ENCODE measurements around the gene CACNA1G. TPM values are rescaled to one million over a fixed set of nuclear protein-coding genes. Genes with fewer than 3 reads are reported as not detected.

CACNA1G gene
- total and polyA plus RNA-seq, 2 donors (not counting 1 experiment from before 2014, with no cell fraction given): 0.08 to 0.99 TPM

GRCh38 chr17:50540560-50541401, 19.7 kb upstream of the CACNA1G start:
- H3K9ac ChIP-seq (ENCODE audit: insufficient read depth, low read length): no peak overlapping the region
- H3K36me3 ChIP-seq (ENCODE audit: control insufficient read depth, insufficient read depth, low read length): no peaks in the 10 kb centered on the region
- no peak overlapping the region for H3K27ac ChIP-seq (ENCODE audit: insufficient read depth, low read length)
- DNase-seq (ENCODE audit: low read depth in 2 of 2): no peak
- H3K4me3 ChIP-seq (replicated peaks in 1 of 4; ENCODE audit: control extremely low read depth in 1 of 4, insufficient read depth in 1 of 4, low read depth in 3 of 4, low read length in 4 of 4): no peak overlapping the region
- H3K27me3 ChIP-seq (ENCODE audit: control insufficient read depth, insufficient read depth, low read length): no peaks in the 10 kb centered on the region
- H2AFZ ChIP-seq (ENCODE audit: low read length): no peak overlapping the region
- no peak overlapping the region for H3K4me2 ChIP-seq (ENCODE audit: extremely low read depth, insufficient read depth, low read length)
- peaks cover 7% of the 10 kb centered on the region for H3K4me1 ChIP-seq (ENCODE audit: control insufficient read depth, extremely low read depth, insufficient read depth, low read length)
- TF ChIP-seq CTCF (conservative IDR thresholded peaks at IDR 0.05 in 1 of 2, IDR thresholded peaks at IDR 0.05 in 1 of 2; ENCODE audit: low read depth in 1 of 2, low read length in 2 of 2) (no peak), EZH2 (IDR thresholded peaks at IDR 0.05; ENCODE audit: low read length, missing control alignments) (no peak)
- H3K79me2 ChIP-seq (ENCODE audit: control insufficient read depth, insufficient read depth, low read length): no peaks in the 10 kb centered on the region
- no peaks in the 10 kb centered on the region for H4K20me1 ChIP-seq (ENCODE audit: control insufficient read depth, extremely low read depth, insufficient read depth, low read length)
- H3K9me3 ChIP-seq (ENCODE audit: control insufficient read depth, insufficient read depth, low read depth, low read length): no peaks in the 10 kb centered on the region

- no peaks in the 10 kb centered on the region for H3K9me3 ChIP-seq (ENCODE audit: control insufficient read depth, insufficient read depth, low read depth, low read length)
- no peaks in the 10 kb centered on the region for H3K79me2 ChIP-seq (ENCODE audit: control insufficient read depth, insufficient read depth, low read length)
- peak overlapping the region; percentile 88 for H3K4me2 ChIP-seq (ENCODE audit: extremely low read depth, insufficient read depth, low read length)
- peaks cover 7% of the 10 kb centered on the region for H3K4me1 ChIP-seq (ENCODE audit: control insufficient read depth, extremely low read depth, insufficient read depth, low read length)
- no peaks in the 10 kb centered on the region for H4K20me1 ChIP-seq (ENCODE audit: control insufficient read depth, extremely low read depth, insufficient read depth, low read length)
- peak overlapping the region; percentile 82 for H2AFZ ChIP-seq (ENCODE audit: low read length)
- no peaks in the 10 kb centered on the region for H3K36me3 ChIP-seq (ENCODE audit: control insufficient read depth, insufficient read depth, low read length)
- no peak overlapping the region for H3K27ac ChIP-seq (ENCODE audit: insufficient read depth, low read length)
- H3K27me3 ChIP-seq (ENCODE audit: control insufficient read depth, insufficient read depth, low read length): no peaks in the 10 kb centered on the region
- peak overlapping the region; percentile 24 to 61 (median 47) for H3K4me3 ChIP-seq (replicated peaks in 1 of 4; ENCODE audit: control extremely low read depth in 1 of 4, insufficient read depth in 1 of 4, low read depth in 3 of 4, low read length in 4 of 4)
- H3K9ac ChIP-seq (ENCODE audit: insufficient read depth, low read length): no peak overlapping the region
- no peak for DNase-seq (ENCODE audit: low read depth in 2 of 2)
- TF ChIP-seq EZH2 (IDR thresholded peaks at IDR 0.05; ENCODE audit: low read length, missing control alignments): no peak
- no peak for TF ChIP-seq CTCF (conservative IDR thresholded peaks at IDR 0.05 in 1 of 2, IDR thresholded peaks at IDR 0.05 in 1 of 2; ENCODE audit: low read depth in 1 of 2, low read length in 2 of 2)
Observed at GRCh38 chr17:50541402-50541715, 19.2 kb upstream of the CACNA1G start.

- DNase-seq (ENCODE audit: low read depth in 2 of 2): peak; percentile 62 to 74
- Histone ChIP-seq H3K4me2 (ENCODE audit: extremely low read depth, insufficient read depth, low read length) (peak overlapping the region; percentile 97), H3K79me2 (ENCODE audit: control insufficient read depth, insufficient read depth, low read length) (no peaks in the 10 kb centered on the region), H3K27ac (ENCODE audit: insufficient read depth, low read length) (peak overlapping the region; percentile 2), H3K9me3 (ENCODE audit: control insufficient read depth, insufficient read depth, low read depth, low read length) (no peaks in the 10 kb centered on the region), H3K9ac (ENCODE audit: insufficient read depth, low read length) (peak overlapping the region; percentile 25), H2AFZ (ENCODE audit: low read length) (peak overlapping the region; percentile 82), H3K36me3 (ENCODE audit: control insufficient read depth, insufficient read depth, low read length) (no peaks in the 10 kb centered on the region), H3K4me3 (replicated peaks in 1 of 4; ENCODE audit: control extremely low read depth in 1 of 4, insufficient read depth in 1 of 4, low read depth in 3 of 4, low read length in 4 of 4) (peak overlapping the region; percentile 31 to 65 (median 53)), H4K20me1 (ENCODE audit: control insufficient read depth, extremely low read depth, insufficient read depth, low read length) (no peaks in the 10 kb centered on the region), H3K27me3 (ENCODE audit: control insufficient read depth, insufficient read depth, low read length) (no peaks in the 10 kb centered on the region), H3K4me1 (ENCODE audit: control insufficient read depth, extremely low read depth, insufficient read depth, low read length) (peaks cover 7% of the 10 kb centered on the region)
- TF ChIP-seq CTCF (conservative IDR thresholded peaks at IDR 0.05 in 1 of 2, IDR thresholded peaks at IDR 0.05 in 1 of 2; ENCODE audit: low read depth in 1 of 2, low read length in 2 of 2): peak; percentile 3 to 13
- no peak for TF ChIP-seq EZH2 (IDR thresholded peaks at IDR 0.05; ENCODE audit: low read length, missing control alignments)
Observed at GRCh38 chr17:50541716-50542688, 18.5 kb upstream of the CACNA1G start.

All from fibroblast of lung (primary cell).